Endometrial microvascular endothelial cells (primary cell): ENCODE measurements around the gene NDRG3. TPM values are rescaled to one million over a fixed set of nuclear protein-coding genes. Genes with fewer than 3 reads are reported as not detected.

ENCODE experiments used
- in situ Hi-C: cut with HindIII; loops from 2 replicates; pipeline ENCODE4 v1.10.0; 2017; ENCODE audit warnings: low sequenced_read_pairs, low pct_unique_long_range_greater_than_20kb; ENCODE audit errors: inconsistent ontology term
- total RNA-seq: library from RNA; depleted of rRNA; stranded (reverse); fragments of >200 nt; gene quantifications from one replicate; pipeline ENCODE4 v1.2.3, GENCODE V29; 2015; ENCODE audit errors: inconsistent ontology term

NDRG3 gene
- 31.8 TPM for total RNA-seq

DNA sequence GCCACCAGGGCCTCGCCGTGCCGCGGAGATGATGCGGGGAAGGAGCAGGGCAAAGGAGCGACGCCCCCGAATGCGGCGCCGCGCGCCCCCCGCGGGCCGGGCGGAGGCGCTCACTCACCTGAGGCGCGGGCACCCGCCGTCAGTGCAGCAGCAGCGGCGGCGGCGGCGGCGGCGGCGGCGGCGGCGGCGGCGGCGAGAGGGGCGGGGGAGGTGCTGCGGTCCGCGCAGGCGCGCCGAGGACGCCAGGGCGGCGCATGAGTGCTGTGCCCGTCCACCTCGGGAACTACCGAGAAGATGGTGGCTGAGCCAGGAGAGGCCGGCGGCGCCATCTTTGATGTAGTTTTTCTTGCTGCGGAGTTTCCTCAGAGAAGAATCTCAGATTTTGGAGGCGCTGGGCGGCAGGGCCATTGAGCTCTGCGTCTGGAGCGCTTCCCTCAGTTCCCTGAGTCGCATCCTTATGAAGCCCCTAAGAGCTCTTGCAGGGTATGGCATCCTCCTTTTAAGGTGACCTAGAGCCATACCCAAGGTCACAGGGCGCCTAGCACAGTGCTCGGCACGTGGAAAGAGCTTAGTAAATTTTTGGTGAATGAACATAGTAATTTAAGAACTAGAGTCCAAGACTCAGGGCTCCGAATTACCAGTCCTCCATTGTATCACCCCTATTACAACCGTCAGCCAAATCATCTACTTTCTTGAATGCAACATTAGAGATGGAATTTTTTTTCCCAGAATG is at the start of gene NDRG3:
TSS of gene NDRG3 (minus strand) at position 164 of the 733 bp plus-strand sequence. CDS start 24,355 bp downstream, outside the sequence.
- in situ Hi-C loops, result no loop called here

DNA sequence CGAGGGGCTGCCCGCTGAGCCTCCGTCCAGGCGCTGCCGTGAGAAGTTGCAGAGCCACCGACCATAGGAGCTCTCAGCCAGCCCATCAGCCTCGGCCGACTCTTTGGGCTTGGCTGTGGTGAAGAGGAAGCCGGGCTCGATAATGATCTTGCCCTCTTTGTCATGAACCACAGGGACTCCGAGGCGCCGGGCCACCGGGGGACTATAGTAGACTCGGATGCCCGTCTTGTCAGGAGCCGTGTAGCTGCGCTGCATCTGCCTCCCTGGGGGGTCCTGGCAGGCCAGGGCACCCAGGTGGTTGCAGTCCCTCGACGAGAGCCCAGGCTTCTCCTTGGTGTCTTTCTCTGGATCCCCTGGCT is 48.2 kb upstream of the NDRG3 start:
- in situ Hi-C loops, result no loop called here

DNA sequence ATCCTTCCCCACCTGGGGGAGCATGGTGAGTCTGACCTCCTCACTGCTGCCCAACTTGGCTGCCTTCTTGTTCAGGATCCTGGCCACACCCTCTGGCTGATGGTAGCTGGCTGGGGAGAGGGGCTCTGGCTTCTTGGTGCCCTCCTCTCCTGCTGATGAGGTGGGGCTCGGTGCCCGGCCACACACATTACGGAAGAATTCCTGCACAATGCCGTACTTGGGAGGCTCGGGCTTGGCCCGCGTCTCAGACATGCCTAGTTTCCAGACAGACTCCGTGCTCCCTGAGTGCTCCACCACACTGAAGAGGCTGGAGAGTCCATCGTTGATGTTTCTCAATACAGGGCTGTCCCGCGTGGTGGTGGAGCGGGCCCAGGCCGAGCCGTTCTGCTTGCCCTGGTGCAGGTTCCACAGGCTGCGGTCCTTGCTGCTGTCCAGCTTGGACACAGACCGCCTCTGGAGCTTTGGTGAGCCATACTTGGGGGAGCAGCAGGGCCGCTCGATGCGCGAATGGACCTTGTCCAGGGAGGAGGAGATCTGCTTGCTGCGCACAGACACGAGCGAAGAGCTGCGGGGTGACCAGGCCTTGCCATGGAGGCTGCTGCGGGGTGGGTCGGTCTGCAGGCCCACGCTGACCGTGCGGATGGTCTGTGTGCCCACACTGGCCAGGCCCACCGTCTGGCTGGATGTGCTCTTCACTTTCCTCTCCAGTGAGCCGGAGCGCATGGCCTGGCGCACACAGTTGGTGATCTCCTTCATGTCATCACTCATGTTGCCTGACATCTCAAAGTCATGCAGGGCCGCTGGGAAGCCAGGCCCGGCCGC is 47.6 kb upstream of the NDRG3 start:
- in situ Hi-C loops, result no loop called here

DNA sequence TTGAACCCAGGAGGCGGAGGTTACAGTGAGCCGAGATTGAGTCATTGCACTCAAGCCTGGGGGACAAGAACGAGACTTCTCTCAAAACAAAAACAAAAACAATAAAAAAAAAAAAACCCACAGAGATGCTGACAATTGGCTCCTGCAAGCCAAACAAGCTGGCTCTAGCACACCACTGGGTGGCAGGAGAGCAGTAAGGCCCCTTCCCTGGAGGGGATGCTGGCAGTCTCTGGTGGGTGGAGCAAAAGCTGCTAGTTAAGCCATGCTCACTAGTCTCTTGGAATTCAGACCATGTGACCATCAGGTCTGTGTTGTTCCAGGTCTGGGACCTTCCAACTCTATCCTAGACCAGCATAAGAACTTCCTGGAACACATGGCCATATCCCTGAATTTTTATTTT is 46.5 kb upstream of the NDRG3 start:
- in situ Hi-C loops, result no loop called here

DNA sequence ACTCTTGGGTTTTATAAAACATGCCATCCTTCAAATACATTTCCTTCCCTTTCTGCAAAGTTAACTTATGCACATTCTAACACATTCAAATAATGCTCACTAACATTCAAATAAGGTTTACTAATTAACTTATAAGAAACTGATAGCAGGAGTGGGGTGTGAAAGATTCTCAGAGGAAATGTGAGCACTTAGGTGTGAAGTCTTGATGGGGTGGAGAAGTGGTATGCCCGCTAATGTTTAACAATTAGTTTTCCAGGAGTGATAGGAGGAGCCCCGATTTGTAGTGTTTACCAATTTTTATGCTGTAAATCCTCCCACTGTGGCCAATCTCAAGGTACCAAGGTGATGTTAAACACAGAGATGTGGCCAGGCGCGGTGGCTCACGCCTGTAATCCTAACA is 46.0 kb upstream of the NDRG3 start:
- in situ Hi-C loops, result no loop called here

DNA sequence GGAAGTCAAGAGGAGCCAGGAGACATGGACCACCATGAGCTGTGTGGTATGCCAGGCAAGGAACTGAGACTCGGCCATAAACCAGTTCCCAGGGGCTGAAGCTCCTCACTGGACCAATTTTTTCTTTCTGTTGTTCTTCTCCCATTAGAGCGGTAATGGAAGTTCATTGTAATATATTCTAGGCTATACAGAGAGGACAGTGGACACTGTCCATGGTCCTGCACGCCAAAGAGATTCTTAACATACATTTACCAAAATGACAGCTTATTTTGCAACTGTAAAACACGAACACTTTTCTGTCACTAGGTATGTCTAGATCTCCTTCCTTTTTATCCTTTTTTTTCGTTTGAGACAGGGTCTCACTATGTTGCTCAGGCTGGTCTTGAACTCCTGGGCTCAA is 40.8 kb upstream of the NDRG3 start:
- in situ Hi-C loops, result no loop called here

DNA sequence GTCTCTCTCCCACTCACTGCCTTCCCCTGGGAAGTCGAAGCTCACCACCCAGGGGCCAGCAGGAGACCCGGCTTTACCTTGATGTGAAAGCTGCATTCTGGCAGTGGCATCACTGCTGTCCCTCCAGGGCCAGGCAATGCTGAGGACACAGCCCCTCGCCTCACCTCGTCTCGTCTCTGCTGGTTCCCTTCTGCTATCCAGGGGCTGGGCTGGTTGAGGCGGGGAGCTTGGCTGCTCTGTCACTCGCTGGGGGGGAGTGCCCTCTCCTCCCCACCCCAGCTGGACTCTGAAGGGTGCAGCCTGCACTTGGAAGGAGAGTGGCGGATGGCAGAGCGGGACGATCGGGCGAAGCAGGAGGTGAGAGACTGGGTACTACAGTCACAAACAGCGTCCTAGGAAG is 40.4 kb upstream of the NDRG3 start:
- in situ Hi-C loops, result no loop called here

DNA sequence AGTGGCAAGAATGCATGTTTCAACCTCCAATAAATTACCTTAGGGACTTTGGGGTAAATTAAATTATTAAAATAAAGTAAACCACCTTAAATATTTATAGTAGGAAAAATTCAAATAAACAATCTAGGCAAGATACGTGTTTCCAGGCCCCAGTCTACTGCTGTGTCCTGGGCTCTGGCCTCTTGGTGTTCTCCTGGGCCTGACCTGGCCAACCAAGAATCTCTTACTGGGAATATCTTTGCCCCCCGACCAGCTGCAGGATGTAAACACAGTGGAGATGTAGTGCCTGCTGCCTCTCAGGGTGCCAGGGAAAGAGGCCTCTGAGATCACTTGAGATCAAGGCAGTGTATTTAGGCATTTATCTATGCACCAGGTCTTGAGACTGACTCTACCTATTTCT is 39.4 kb upstream of the NDRG3 start:
- in situ Hi-C loops, result no loop called here

DNA sequence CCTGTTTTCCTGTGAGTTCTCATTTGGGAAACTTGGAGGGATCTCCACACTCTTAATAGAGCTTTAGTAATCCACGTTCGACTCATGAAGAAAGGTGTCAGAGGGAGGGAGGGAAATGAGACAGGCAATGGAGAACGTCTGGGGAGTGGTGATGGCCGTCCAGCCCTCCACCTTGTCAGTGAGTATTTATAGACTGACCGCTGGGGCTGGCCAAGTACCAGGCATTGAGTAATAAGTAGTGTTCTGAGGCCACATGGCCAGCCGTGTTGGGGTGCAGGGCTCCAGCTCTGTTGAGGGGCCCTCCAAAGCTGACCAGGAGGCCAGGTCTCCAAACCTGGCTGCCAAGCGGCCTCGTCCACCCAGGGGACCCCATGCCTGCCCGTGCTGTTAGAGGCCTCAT is 39.0 kb upstream of the NDRG3 start:
- in situ Hi-C loops, result no loop called here

DNA sequence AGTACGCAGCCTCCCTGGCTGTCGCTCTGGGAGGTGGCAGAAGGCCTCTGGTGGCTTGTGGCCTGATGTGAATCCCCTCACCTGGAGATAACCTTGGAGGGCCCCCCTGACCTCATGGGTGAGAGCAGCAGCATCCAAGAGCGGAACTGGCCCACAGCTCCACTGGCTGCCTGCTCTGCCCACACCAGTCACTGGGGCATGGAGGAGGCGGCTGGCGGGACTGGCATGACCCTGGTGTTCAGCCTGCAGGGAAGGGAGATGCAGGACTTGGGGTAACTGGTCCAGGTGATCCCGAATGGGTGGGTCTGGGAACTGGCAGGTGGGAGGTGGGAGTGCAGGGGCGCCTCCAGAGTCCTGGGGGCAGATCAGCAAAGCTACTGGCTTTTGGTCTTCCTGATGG is 38.2 kb upstream of the NDRG3 start:
- in situ Hi-C loops, result no loop called here

DNA sequence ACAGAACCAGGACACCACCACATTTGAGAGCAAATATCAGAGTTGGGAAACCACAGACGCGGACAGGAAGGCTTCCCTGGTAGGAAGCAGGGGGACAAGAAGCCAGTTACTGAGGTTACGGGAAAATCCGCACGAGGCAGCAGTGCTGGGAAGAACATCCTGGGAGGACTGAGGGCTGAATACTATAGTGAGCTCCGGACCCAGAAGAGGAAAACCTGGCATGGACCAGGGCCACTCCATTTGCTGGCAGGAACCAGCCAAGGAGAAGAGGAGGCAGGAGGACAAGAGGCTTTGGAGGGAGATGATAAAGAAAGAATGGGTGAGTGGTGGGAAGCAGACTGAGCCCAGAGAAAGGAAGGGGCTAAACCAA is 33.8 kb upstream of the NDRG3 start:
- in situ Hi-C loops, result no loop called here

DNA sequence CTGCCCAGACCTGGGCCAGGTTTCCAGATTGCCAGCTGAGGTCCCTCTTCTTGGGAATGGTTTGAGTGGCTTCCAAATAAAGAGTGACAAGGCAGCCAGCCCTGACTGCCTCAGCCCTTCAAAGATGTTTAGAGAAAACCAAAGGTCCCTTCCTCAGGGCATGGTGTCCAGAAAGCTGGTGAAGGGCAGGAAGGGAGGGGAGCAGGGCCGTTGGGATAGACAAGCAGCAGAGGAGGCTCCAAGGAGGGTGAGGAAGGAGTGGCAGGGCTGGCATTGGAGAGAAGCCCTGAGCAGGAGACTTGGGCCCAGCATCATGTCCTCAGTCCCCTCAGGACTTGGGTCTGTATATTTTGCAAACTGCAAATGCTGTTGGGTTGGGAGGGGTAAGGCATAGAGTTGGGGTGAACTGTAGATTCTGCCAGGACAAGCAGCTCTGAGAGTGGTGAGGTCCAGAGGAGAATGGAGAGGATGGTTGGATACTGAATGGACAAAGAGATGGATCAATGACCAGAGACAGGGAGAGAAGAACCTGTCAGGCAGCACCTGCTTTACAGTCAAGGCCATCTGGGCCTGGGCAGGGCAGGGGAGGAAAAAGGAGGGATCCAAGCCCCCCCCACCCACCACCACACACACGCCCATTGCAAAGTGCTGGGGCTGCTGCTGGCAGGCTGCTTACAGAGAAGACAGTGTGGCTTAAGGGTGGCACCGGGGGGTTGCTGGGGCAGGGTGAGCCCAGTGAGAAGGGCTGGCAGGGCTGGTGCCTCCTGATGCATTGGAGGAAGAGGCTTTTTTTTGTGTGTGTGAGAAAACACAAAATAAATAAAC is 33.2 kb upstream of the NDRG3 start:
- in situ Hi-C loops, result no loop called here

DNA sequence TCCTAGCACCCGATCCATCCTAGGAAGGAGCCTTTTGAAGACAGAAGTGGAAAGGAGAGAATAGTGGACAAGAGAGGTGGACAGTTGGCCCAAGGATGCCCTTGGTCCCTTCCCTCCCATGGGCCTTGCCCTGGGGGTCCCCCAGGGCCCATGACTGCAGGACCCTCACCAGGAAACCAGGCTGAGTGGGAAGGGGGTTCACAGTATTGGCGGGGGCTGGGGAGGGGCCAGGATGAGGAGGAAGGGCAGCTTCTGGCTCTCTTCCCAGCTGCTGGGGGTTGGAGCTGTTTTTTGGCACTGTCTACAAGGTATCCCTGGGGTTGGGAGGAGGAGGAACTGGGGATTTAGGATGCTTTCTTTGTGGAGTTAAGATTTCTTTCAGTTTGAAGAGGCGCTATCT is 31.7 kb upstream of the NDRG3 start:
- in situ Hi-C loops, result no loop called here

DNA sequence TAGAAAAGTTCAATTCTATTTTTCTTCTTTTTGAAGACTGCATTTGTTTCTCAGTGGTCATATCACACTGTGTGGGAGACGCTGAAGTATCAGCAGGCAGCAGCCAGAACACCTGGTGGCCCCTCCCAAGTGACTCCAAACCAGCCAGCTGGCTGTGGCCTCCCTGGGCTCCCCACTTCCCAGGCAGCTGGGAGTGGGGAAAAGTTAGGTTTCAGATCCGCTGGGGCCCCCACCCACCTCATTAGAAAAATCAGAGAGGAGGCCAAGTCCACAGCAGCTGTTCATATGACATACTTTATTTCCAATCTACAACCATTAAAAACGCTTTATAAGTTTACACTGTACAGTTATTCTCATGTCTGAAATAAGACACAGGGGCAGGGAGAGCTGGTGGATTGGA is 31.3 kb upstream of the NDRG3 start:
- in situ Hi-C loops, result no loop called here

DNA sequence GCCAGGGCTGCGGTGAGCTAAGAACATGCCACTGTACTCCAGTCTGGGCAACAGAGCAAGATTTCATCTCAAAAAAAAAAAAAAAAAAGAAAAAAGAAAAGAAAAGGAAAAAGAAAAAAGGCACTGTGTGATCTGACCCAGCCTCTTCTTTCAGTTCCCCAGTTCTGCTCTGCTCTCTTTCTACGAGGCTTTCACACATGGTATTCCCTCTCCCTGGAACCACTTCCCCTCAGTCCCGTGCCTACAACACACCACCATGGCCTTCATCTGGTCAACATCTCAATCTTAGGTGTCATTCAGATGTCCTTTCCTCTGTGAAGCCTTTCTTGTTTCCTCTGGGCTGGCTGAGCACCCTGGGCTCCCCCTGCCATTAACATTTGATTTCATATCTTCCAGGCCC is 29.9 kb upstream of the NDRG3 start:
- in situ Hi-C loops, result no loop called here

DNA sequence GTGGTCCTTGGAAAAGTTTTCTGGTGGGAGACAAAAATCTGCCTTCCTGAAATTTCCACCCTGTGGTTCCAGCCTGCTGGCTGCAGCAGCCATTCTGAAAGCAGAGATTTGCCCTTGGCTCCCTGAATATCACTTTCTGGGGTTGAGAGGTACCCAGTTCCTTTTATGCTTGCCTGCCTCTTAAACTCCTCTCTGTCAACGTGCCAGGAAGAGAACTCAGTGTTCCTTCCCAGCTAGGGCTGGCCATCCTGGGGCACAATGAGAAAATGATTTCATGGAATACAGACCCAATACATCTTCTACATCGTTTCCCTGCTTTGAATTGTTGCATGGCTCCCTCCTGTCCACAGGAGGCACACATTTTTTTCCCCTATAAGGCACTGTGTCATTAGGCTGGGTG is 29.3 kb upstream of the NDRG3 start:
- in situ Hi-C loops, result no loop called here

DNA sequence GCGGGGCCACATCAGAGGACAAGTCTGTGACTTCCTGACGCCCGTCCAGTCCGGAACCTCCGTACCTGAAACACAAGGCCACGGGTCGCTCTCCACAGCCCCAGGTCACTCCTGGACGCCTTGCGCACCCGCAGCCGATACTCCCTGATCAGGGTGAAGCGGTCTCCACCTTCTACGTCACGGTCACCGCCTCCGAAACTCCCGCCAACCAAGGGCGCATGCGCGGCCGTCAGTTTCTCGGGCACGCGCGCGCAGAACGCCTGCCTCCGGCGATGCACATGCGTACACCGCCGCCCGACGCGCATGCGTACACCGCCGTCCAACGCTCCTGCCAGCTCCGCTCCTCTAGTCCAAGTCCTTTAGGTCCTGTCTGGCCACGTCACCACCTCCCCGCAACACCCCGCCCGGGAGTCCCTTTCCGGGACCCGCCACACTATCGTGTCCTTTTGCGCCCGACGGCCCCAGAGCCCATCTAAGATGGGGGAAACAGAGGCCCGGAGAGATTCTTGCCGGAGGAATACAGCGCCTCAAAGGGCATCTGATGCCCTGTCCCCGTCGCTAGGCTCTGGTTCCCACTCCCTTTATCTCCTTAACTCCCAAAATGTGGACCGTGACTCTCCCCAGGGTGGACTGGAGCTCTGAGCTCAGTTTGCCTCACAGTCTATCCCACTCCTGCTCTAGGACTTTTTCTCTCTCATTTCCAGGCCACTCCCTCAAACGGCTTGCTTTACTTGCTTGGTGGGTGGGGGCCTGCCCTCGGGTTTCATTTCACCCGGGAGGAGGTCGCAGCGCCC is 27.9 kb upstream of the NDRG3 start, which contains the start of gene DSN1:
TSS of gene DSN1 (minus strand) at position 167 of the 794 bp plus-strand sequence. CDS start 2,305 bp downstream, outside the sequence.
- in situ Hi-C loops, result loop anchor here (25.0 kb wide), 1 partner anchor 89 kb away; a partner anchor contains a TSS

DNA sequence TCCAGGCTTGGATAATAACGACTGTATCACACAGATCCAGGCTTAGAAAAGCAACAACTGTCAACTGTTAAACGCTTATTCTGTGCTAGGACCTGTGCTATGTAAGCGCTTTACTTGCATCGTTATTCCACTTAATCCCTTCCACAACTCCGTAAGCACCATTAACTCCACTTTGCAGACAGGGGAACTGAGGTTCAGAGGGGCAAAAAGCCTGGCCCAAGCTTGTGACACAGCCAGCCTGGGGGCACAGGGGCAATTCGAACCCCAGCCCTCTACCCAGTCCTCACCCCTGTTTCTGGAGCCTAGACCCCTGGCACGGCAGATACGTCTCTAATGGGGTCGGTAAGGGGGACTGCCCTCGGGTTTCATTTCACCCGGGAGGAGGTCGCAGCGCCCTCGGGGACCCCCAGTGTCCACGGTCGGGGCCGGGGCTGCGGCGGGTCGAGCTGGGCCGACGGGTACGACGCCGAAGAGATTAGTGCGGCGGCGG is 27.3 kb upstream of the NDRG3 start:
- in situ Hi-C loops, result loop anchor here (25.0 kb wide), 1 partner anchor 89 kb away; a partner anchor contains a TSS
